Upper lobe of right lung (tissue), 1 donor: ENCODE measurements around the gene CHST11. TPM values are rescaled to one million over a fixed set of nuclear protein-coding genes. Genes with fewer than 3 reads are reported as not detected.

Source experiments
- ATAC-seq: fragments of 200-7000 bp; cut with Tn5 transposase; one replicate; pipeline ENCODE4 v1.9.1; 2020; ENCODE audit warnings: mild to moderate bottlenecking, moderate library complexity
- DNase-seq: peaks from one replicate; pipeline ENCODE4 v3.0.0-alpha.2; 2020
- H3K27ac ChIP-seq: fragments of 200-600 bp; one replicate; pipeline ENCODE4 v1.8.0; 2022
- H3K27me3 ChIP-seq: fragments of 200-600 bp; one replicate; pipeline ENCODE4 v1.8.0; 2022; ENCODE audit warnings: mild to moderate bottlenecking
- H3K36me3 ChIP-seq: fragments of 200-600 bp; one replicate; pipeline ENCODE4 v1.8.0; 2022
- H3K4me1 ChIP-seq: fragments of 200-600 bp; one replicate; pipeline ENCODE4 v1.8.0; 2022
- H3K4me3 ChIP-seq: fragments of 200-600 bp; one replicate; pipeline ENCODE4 v1.8.0; 2022; ENCODE audit warnings: mild to moderate bottlenecking
- H3K9me3 ChIP-seq: fragments of 200-600 bp; one replicate; pipeline ENCODE4 v1.8.0; 2022
- CTCF ChIP-seq: fragments of 200-600 bp; IDR thresholded peaks from one replicate; pipeline ENCODE4 v1.8.0; 2022; ENCODE audit warnings: antibody characterized with exemption
- intact Hi-C: fragments of 100-400 bp; cut with DNase I; formaldehyde crosslinking; loops from one replicate; pipeline ENCODE4 v1.11.0; 2022
- total RNA-seq: library from RNA; stranded (reverse); fragmentation: NEBNext Ultra II Directional; extraction: Animal tissue kit (Norgen Biotek cat#: 25700); gene quantifications from one replicate; pipeline ENCODE4 v1.2.1, GENCODE V29; 2021
- donor health status: DM: no; HTN: yes; CAD: no; lungs with severe emphysema.

Gene CHST11
- total RNA-seq, 1 donor from 2014 or later = 56.6 TPM

DNA sequence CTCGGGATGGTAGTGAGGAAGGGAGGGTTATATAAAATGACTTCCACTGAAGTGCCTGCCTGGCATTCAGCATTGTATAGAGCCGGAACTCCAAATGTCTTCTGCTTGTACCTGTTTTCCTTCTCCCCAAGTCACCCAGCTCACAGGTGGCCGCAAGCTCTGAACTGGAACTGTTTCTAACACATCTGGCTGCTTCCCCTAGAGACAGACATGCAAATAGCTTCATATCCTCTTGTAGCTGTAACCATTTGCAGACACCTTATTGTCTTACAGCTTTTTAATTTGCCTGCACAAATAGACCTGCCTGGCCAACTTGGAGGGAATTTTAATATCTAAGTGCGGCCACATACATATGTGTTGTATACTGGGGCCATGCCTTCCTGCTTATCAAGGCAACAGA, 126.0 kb downstream of the CHST11 start:
- no peak for TF ChIP-seq CTCF

GRCh38 chr12:104583301-104583700, 126.6 kb downstream of the CHST11 start:
- TF ChIP-seq CTCF = no peak
- Histone ChIP-seq H3K4me1 (peaks cover 6% of the 10 kb centered on the region), H3K27me3 (no peaks in the 10 kb centered on the region), H3K36me3 (no peaks in the 10 kb centered on the region), H3K4me3 (no peak overlapping the region), H3K27ac (no peak overlapping the region), H3K9me3 (no peaks in the 10 kb centered on the region)
- DNase-seq (no peak), ATAC-seq (peak; percentile 52)
- intact Hi-C loops = no loop called here

More for the DNA sequence above, 126.0 kb downstream of the CHST11 start:
- Histone ChIP-seq H3K4me1 (peaks cover 6% of the 10 kb centered on the region), H3K27me3 (no peaks in the 10 kb centered on the region), H3K9me3 (no peaks in the 10 kb centered on the region), H3K36me3 (no peaks in the 10 kb centered on the region), H3K4me3 (no peak overlapping the region), H3K27ac (no peak overlapping the region)
- intact Hi-C loops = no loop called here
- ATAC-seq (no peak), DNase-seq (no peak)

DNA sequence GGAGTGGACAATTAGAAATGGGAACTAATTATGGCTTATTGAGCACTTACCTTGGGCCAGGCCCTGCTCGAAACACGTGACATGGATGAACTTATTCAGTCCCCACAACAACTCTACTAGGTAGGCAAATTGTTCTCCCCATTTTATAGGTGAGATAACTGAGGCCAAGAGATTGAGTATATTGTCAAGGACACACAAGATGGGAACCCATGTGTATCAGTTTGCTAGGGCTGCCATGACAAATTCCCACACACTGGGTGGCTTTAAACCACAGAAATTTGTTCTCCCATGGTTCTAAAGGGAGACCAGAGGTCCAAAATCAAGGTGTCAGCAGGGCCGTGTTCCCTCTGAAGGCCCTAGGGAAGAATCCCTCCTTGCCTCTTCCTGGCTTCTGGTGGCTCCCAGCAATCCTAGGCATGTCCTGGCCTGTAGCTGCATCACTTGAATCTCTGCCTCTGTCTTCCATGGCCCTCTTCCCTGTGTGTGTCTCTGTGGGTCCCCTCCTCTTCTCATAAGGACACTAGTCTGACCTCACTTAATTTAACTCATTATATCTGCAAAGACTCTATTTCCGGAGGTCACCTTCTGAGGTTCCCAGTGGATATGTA, 128.8 kb downstream of the CHST11 start:
- Histone ChIP-seq H3K9me3 (no peaks in the 10 kb centered on the region), H3K36me3 (no peaks in the 10 kb centered on the region), H3K4me1 (no peaks in the 10 kb centered on the region), H3K27me3 (no peaks in the 10 kb centered on the region), H3K4me3 (no peak overlapping the region), H3K27ac (no peak overlapping the region)
- intact Hi-C loops = no loop called here
- no peak for TF ChIP-seq CTCF
- no peak for DNase-seq
- ATAC-seq = no peak

GRCh38 chr12:104586351-104586919, 129.7 kb downstream of the CHST11 start:
- no peak for ATAC-seq
- Histone ChIP-seq H3K9me3 (no peaks in the 10 kb centered on the region), H3K27me3 (no peaks in the 10 kb centered on the region), H3K36me3 (no peaks in the 10 kb centered on the region), H3K27ac (no peak overlapping the region), H3K4me1 (no peaks in the 10 kb centered on the region), H3K4me3 (no peak overlapping the region)
- DNase-seq = no peak
- TF ChIP-seq CTCF = no peak
- intact Hi-C loops = no loop called here

DNA sequence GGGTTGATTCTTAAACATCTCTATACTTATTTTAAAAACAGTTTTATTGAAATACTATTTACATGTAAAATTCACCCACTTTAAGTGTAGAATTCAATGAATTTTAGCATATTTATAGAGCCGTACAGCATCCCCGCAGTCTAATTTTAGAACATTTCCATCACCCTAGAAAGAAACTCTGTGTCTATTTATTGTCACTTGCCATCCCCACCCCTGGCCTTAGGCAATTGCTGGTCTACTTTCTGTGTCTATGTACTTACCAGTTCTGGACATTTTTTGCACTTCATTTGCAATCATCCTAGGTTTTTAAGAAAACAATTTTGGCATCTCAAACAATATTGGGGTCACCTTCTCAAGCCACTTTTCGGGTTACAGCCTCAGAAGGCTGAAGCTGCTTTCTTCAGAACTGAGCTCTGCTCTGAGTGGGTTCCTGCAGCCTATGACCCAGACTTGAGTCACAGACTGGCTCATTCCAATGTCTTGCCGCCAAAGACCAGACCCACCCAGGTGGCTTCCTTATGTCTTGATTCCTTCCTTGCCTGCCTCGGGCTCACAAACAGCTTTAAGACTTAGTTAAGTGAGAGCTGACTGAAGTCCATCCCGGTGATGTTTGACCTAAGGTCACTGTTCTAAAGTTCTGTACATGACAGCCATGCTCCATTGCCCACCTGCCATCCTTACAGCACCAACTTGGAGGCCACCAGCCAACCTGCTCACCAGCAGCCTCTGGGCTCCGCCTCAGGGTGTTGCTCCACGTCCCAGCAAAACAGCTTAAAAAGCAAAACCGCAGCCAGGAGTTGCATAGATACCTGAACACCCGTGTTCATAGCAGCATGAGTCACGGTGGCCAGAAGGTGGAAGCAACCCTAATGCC, 131.5 kb downstream of the CHST11 start:
- H3K27ac ChIP-seq = no peak overlapping the region
- intact Hi-C loops = no loop called here
- no peak overlapping the region for H3K4me3 ChIP-seq
- no peaks in the 10 kb centered on the region for H3K36me3 ChIP-seq
- no peak for TF ChIP-seq CTCF
- ATAC-seq (peak; percentile 36), DNase-seq (no peak)
- no peaks in the 10 kb centered on the region for H3K27me3 ChIP-seq
- H3K9me3 ChIP-seq = no peaks in the 10 kb centered on the region
- no peaks in the 10 kb centered on the region for H3K4me1 ChIP-seq
